Effector memory CD8-positive, alpha-beta T cell (primary cell): ENCODE measurements around the gene SLC27A5.
A peak's percentile ranks its signal among the peaks of the same experiment; 100 is the strongest.

Experiments
- ATAC-seq: fragments of 150-1000 bp; cut with Tn5 transposase; replicated peaks from 2 replicates; pipeline ENCODE4 v1.10.0; 2021; ENCODE audit warnings: mild to moderate bottlenecking, moderate library complexity
- DNase-seq, 3 experiments: peaks; one replicate each; pipeline ENCODE4 v3.0.0; 2021
- H3K27ac Mint-ChIP-seq, 2 donors: one replicate each; pipeline ENCODE4 v1.8.0; 2022; ENCODE audit warnings: mild to moderate bottlenecking in 2 of 2, mixed read lengths in 2 of 2, moderate library complexity in 2 of 2
- H3K27me3 Mint-ChIP-seq, 2 donors: one replicate each; pipeline ENCODE4 v1.8.0; 2022; ENCODE audit warnings: mixed read lengths in 2 of 2
- H3K36me3 Mint-ChIP-seq: one replicate; pipeline ENCODE4 v1.8.0; 2022; ENCODE audit warnings: mild to moderate bottlenecking, moderate library complexity, mixed read lengths; ENCODE audit not compliant: insufficient read depth
- H3K4me1 Mint-ChIP-seq, 2 donors: one replicate each; pipeline ENCODE4 v1.8.0; 2022; ENCODE audit warnings: low read depth in 2 of 2, mixed read lengths in 2 of 2
- H3K4me3 Mint-ChIP-seq, 2 donors: one replicate each; pipeline ENCODE4 v1.8.0; 2022; ENCODE audit warnings: mild to moderate bottlenecking in 2 of 2, mixed read lengths in 2 of 2, moderate library complexity in 2 of 2
- H3K9me3 Mint-ChIP-seq, 2 donors: one replicate each; pipeline ENCODE4 v1.8.0; 2022; ENCODE audit warnings: mixed read lengths in 2 of 2

SLC27A5 gene

DNA sequence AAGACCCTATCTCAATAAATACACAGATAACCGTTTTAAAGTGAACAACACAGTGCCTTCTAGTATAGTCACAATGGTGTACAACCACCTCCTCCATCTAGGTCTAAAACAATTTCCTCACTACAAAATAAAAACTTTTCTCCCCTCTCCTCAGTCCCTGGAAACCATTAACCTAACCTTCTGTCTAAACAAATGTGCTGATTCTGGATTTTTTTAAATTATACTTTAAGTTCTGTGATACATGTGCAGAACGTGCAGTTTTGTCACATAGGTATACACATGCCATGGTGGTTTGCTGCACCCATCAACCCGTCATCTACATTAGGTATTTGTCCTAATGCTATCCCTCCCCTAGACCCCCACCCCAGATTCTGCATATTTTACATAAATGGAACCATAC lies 17.6 kb upstream of the SLC27A5 start:
- DNase-seq (no peak), ATAC-seq (no peak)
- no peak overlapping the region for H3K27ac Mint-ChIP-seq
- H3K4me3 Mint-ChIP-seq = no peak overlapping the region
- no peaks in the 10 kb centered on the region for H3K4me1 Mint-ChIP-seq
- no peaks in the 10 kb centered on the region for H3K36me3 Mint-ChIP-seq
- peaks cover 16% of the 10 kb centered on the region in 2 donors for H3K27me3 Mint-ChIP-seq
- no peaks in the 10 kb centered on the region for H3K9me3 Mint-ChIP-seq

DNA sequence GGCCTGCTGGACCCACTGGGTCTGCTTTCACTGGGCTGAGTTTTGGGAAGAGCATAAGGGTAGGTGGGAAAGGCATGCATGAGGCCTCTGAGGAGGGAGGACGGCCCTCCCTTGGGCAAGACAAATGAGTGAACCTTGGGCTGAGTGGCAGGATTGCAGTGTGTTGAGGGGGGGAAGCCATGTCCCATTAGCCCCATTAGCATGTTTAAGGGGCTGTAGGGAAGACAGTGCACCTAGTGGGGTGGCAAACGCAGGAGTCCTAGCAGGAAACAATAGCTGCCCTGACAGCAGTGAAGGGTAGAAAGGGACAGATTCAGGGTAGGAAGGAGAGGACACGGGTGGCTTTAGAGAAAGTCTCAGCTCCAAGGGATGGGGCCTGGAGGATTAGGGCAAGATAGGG lies 10.9 kb upstream of the SLC27A5 start:
- no peaks in the 10 kb centered on the region for H3K9me3 Mint-ChIP-seq
- no peak for DNase-seq
- H3K4me1 Mint-ChIP-seq = peaks cover 25 to 28% of the 10 kb centered on the region in 2 donors
- peaks cover 26% of the 10 kb centered on the region for H3K36me3 Mint-ChIP-seq
- no peaks in the 10 kb centered on the region for H3K27me3 Mint-ChIP-seq
- peak overlapping the region in 1 of 2 donors; percentile 46 for H3K27ac Mint-ChIP-seq
- H3K4me3 Mint-ChIP-seq = no peak overlapping the region
- ATAC-seq = no peak

DNA sequence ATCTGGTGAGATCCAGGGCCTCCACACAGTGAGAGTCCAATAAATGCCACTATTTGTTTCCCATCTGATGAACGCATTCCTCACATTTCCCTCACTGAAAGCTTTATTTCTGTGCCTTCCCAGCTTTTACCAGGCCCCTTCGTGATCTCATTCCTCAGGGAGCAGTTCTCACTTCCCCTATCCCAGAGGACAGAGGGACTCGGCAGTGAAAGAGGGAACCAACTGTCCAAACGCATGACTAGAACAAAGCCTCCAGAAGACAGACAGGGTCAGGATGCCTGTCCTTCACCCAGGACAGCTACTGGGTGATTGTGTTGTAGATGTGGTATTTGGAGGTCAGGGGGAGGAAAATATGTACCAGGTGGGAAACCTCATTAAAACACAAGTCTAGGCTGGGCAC lies 9.9 kb upstream of the SLC27A5 start:
- ATAC-seq = no peak
- Mint-ChIP-seq H3K27me3 (no peaks in the 10 kb centered on the region), H3K4me1 (peaks cover 25 to 28% of the 10 kb centered on the region in 2 donors), H3K36me3 (peaks cover 26% of the 10 kb centered on the region), H3K27ac (peak overlapping the region in 1 of 2 donors; percentile 38), H3K4me3 (no peak overlapping the region), H3K9me3 (no peaks in the 10 kb centered on the region)
- no peak for DNase-seq

DNA sequence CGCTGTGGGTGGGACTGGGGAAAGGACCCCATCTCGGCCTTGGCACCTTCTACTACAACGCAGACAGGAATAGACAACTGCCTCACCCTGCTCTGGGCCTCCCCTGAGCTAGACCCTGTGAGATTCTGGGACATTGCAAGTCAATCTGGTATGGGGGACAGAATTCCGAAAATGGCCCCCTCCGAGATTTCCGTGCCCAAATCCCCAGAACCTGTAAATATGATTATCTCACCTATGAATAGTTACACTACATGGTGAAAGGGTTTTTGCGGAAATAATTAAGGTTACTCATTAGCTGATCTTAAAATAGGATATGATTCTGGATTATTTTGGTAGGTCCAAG lies 8.4 kb upstream of the SLC27A5 start:
- DNase-seq = no peak
- H3K4me3 Mint-ChIP-seq = peak overlapping the region; percentile 97 to 99

DNA sequence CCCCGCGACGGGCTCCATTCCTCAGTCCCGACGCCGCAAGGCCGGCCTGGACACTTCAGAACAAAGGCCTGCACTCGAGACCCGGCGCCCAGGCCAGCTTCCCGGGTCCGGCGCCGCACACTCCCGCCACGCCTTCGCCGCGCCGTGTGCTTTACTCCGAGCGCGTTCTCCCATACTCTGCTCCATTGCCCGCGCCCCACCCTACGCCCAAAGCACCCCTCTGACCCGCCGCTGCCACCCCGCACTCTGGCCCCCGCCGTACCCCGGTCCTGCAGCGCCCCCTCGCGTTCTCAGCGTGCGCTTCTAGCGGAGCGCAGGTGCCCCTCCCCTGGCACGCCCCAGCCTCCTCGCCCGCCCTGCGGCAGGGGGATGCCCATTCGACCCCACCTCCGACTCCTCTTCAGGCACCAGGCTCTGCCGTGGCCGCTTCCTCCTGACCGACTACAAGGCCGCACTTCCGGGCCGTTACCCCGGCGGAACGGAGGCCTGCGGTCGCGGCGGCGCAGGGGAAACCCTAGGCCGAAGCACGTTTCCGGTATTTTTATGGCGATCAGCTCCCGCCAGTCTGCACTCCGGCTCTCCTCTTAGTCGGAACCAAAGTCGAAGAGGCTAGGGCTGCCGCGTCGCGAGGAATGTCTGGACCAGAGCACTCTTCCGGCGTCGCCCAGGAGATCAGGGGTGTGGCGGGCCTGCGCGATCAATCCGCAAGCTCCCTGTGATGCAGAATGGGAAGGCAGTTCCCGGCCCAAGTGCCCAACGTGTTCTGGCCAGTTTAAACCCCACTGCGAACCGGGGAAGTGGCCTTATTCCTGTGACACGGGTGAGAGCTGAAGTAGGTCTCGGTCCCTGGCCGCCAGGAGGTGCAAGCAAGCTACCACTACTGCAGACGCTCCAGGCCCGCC lies 7.8 kb upstream of the SLC27A5 start, which contains the start of gene ZBTB45:
Gene ZBTB45, minus strand, starts transcription at position 456 of the 902 bp plus-strand sequence. CDS start 2,137 bp downstream, outside the sequence.
- Mint-ChIP-seq H3K27me3 (no peaks in the 10 kb centered on the region), H3K27ac (peak within 1 kb of the TSS; percentile 99), H3K4me1 (peaks cover 36 to 38% of the 10 kb centered on the region in 2 donors), H3K9me3 (no peaks in the 10 kb centered on the region), H3K36me3 (peaks cover 32% of the 10 kb centered on the region), H3K4me3 (peak within 1 kb of the TSS; percentile 97 to 99)
- peak; percentile 79 for ATAC-seq
- peak; percentile 84 to 91 (median 90) for DNase-seq

More for the DNA sequence above, 8.4 kb upstream of the SLC27A5 start:
- no peak for ATAC-seq
- peaks cover 29% of the 10 kb centered on the region for H3K36me3 Mint-ChIP-seq
- H3K9me3 Mint-ChIP-seq = no peaks in the 10 kb centered on the region
- no peaks in the 10 kb centered on the region for H3K27me3 Mint-ChIP-seq
- H3K4me1 Mint-ChIP-seq = peaks cover 36 to 37% of the 10 kb centered on the region in 2 donors
- peak overlapping the region; percentile 99 for H3K27ac Mint-ChIP-seq

DNA sequence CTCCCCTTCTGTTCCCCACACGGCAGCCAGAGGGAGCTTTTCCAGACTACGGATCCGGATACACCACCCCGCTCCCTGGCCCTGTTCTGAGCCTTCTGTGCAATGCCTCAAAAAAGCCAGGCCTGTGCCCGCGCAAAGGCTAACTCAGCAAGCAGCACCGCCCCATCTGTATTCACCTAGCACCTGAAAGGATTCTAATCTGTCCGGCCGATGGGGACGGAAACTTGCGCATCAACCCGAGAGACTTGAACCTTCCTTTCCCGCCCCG lies 7.2 kb upstream of the SLC27A5 start:
- ATAC-seq (peak; percentile 17), DNase-seq (peak; percentile 25 to 37 (median 29))
- Mint-ChIP-seq H3K27me3 (no peaks in the 10 kb centered on the region), H3K36me3 (peaks cover 32% of the 10 kb centered on the region), H3K4me1 (peaks cover 39 to 40% of the 10 kb centered on the region in 2 donors), H3K9me3 (no peaks in the 10 kb centered on the region), H3K4me3 (peak overlapping the region; percentile 97 to 99), H3K27ac (peak overlapping the region; percentile 99)

DNA sequence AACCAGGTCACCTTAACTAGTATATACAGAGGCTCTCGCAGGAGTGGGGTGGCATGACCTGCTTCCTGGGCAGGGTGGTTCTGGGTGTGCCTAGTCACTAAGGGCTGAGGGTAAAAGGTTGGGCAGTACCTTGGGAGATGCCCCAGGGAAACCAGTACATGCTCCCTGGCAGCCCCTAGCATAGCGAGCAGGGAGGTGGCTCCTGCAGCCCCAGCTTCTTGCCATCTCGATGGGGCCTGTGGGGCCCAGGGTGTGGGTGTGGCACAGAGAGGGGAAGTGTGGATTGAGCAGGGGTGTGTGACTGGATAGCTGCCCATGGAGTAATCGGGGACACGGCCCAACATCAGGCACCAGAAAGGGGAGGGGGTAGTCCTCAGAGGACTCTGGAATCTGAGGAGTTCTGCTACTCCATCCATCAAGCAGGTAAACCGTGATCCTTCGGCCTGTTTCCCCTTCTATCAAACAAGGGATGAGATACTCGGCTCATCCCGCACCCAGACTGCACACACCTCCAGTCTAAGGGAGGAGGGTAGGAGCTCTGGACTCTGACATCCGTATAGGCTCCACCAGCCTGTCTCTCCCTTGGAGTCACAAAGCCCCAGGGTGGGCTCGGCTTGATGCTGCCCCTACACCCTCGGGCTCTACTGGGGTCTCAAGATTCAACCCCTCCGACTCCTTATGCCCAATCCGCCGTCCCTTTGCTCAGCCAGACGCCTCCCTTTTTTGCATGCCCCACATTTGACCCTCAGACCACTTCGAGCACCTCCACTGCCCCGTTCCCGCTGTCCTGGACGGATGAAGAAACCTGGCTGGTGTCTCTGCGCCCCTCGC lies 6.7 kb upstream of the SLC27A5 start:
- Mint-ChIP-seq H3K27ac (peak overlapping the region; percentile 99), H3K4me3 (peak overlapping the region; percentile 97 to 99), H3K4me1 (peaks cover 42 to 43% of the 10 kb centered on the region in 2 donors), H3K36me3 (peaks cover 32% of the 10 kb centered on the region), H3K9me3 (no peaks in the 10 kb centered on the region), H3K27me3 (no peaks in the 10 kb centered on the region)
- ATAC-seq = no peak
- DNase-seq = no peak

DNA sequence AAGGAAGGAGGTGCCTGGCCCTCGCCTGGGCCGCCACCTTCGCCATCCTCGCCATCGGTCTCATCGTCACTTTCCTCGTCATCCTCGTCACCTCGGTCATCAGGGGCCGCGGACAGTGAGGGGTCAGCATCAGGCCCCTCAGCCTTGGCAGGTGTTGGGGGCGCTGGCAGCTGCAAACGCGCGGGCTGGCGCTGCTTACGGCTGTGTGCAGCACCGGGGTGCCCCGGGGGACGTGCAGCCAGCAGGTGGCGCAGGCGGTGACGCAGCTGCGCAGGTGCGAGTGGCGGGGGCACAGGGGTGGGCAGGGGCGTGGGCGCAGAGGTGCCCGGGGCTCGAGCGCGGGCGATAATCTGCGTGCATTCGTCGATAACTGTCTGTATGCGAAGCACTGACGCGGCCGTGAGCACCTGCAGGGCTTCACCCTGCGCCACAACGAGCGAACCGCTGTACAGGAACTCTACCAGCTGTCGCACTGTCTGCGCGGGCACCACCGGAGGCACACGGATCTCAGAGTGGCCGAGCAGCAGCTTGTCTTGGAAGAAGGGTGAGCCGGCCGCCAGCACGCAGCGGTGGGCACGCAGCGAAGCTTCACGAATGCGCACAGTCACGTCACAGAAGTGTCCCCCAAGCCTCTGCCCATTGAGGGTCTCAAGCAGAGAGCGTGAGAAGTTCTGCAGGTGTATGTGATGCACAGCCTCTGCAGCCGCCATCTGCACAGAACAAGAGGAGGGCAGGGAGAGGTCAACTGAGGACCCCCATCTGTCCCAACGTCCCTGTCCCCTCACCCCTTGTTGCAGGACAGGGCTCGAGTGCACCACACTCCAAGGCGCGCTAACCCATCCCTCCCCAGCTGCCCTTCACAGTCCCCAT lies 5.4 kb upstream of the SLC27A5 start:
- no peak for ATAC-seq
- Mint-ChIP-seq H3K27me3 (no peaks in the 10 kb centered on the region), H3K9me3 (no peaks in the 10 kb centered on the region), H3K4me3 (no peak overlapping the region), H3K36me3 (peaks cover 32% of the 10 kb centered on the region), H3K4me1 (peaks cover 40 to 43% of the 10 kb centered on the region in 2 donors), H3K27ac (no peak overlapping the region)
- no peak for DNase-seq

DNA sequence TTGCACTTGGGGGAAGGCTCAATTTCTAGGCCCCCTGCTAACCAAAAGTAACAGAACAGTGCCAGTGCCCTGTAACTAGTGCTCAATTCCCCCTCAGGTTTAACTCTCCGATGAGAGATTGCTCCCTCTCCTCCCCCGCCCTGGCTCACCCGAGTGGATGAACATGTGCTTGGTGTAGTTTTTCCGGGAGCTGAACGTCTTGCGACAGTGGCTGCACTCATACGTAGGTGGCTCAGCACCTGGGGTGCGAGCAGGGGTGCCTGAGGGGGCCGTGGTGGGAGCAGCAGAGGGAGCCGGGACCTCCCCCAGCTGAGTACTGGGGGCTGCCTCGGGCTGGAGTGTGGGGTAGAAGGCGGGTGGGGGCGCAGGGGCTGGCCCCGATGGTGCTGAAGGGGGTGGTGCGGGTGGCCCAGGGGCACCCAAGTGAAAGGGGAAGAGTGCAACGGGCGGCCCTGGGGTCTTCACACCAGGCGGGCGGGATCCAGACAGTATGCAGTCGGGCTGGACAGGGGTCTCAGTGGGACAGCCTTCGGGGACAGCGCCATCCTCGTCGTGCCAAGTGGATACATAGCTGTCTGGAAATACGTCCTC lies 4.5 kb upstream of the SLC27A5 start:
- peak overlapping the region in 1 of 2 donors; percentile 64 for H3K4me3 Mint-ChIP-seq
- peaks cover 33% of the 10 kb centered on the region for H3K36me3 Mint-ChIP-seq
- peaks cover 40 to 43% of the 10 kb centered on the region in 2 donors for H3K4me1 Mint-ChIP-seq
- no peak for ATAC-seq
- H3K9me3 Mint-ChIP-seq = no peaks in the 10 kb centered on the region
- H3K27me3 Mint-ChIP-seq = no peaks in the 10 kb centered on the region
- DNase-seq = no peak
- peak overlapping the region in 1 of 2 donors; percentile 84 for H3K27ac Mint-ChIP-seq

DNA sequence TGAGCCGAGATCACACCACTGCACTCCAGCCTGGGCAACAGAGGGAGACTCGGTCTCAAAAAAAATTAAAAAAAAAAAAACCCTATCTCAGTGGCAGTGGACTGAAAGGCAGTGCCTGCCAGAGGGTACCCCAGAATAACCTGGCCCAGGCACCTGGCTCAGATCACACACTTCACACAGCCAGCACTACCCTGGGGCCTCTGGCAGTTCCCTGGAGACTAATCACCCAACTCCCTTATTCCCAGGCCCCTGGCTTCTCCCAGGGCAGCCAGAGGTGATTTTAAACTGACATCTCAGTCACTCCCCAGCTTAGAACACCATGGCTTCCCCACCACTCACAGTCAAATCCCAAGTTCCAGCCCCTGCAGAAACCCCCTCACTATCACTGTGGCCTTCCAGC lies 3.5 kb upstream of the SLC27A5 start:
- Mint-ChIP-seq H3K4me1 (peaks cover 39 to 41% of the 10 kb centered on the region in 2 donors), H3K4me3 (peak overlapping the region; percentile 37 to 64), H3K27ac (peak overlapping the region in 1 of 2 donors; percentile 84)

DNA sequence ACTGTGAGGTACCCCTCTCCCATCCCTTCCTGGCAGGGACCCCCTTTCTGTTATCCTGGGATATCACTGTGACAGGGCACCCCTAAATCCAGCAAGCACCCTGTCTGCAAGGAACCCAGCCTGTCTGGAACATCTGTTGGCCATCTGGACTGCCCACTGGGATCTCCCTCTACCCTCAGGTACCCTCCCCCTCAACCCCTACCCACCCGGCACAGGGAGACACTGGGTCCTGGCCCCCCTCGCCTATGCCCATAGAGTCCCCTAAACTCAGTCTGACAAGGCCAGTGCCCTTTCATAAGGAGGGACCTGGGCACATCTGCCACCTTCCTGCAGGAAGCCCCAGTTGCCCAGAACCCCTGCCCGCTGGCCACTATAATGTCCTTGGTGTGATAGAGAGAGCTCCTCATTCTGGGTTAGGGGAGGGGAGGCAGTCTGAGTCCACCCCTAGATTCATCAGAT lies 2.8 kb upstream of the SLC27A5 start:
- DNase-seq (no peak), ATAC-seq (no peak)
- Mint-ChIP-seq H3K27me3 (no peaks in the 10 kb centered on the region), H3K4me1 (peaks cover 32 to 35% of the 10 kb centered on the region in 2 donors), H3K36me3 (peaks cover 18% of the 10 kb centered on the region), H3K9me3 (no peaks in the 10 kb centered on the region), H3K4me3 (peak overlapping the region; percentile 74 to 79), H3K27ac (peak overlapping the region; percentile 66 to 91)

More for the DNA sequence above, 3.5 kb upstream of the SLC27A5 start:
- no peak for ATAC-seq
- DNase-seq = no peak
- peaks cover 25% of the 10 kb centered on the region for H3K36me3 Mint-ChIP-seq
- no peaks in the 10 kb centered on the region for H3K9me3 Mint-ChIP-seq
- no peaks in the 10 kb centered on the region for H3K27me3 Mint-ChIP-seq

DNA sequence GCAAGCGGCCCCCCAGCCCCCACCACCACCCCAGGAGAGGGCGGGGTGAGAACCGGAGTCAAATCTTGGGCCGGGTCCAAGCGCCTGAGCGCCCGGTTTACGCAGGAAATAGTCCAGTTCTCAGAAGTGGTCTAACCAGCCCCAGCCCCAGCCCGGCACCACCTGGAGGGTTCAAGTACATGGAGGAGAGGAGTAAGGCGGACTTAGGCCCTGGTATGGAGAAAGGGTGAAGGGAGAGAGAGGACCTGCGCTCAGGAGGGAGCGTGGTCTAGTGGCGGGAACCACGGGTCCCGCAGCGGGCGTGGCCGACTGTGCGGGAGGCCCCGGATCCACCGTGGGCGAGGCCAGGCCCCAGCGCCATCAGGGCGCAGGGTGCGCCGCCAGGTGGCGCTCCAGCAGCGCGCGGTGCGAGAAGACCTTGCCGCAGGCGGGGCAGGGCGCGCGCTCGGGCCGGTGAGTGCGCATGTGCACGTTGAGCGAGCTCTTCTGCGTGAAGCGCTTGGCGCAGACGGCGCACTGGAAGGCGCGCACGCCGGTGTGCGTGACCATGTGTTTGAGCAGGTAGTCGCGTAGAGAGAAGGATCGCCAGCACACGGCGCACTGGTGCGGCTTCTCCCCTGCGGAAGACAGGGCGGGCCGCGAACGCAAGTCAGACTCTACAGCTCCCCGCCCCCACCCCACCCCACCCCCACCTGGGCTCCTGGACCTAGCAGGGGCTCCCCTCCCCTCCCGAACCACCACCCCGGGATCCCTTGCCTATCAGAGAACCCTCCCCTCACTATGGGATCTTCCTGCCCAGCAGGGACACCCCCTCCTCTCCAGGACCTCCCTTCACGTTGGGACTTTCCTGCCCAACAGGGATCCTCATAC lies 2.1 kb upstream of the SLC27A5 start:
- Mint-ChIP-seq H3K27me3 (no peaks in the 10 kb centered on the region), H3K4me3 (peak overlapping the region; percentile 74 to 79), H3K36me3 (peaks cover 13% of the 10 kb centered on the region), H3K4me1 (peaks cover 25 to 28% of the 10 kb centered on the region in 2 donors), H3K27ac (peak overlapping the region; percentile 66 to 91), H3K9me3 (no peaks in the 10 kb centered on the region)
- ATAC-seq (peak; percentile 94), DNase-seq (peak; percentile 91 to 94 (median 94))
